PFSK-1 (cell line): ENCODE results near the gene PTPRO.

Source experiments
- FOXP2 ChIP-seq: optimal IDR thresholded peaks from 2 replicates; pipeline ENCODE3; 2011; ENCODE audit warnings: borderline replicate concordance, control low read depth, inconsistent platforms; ENCODE audit not compliant: insufficient read depth; ENCODE audit errors: extremely low read length, extremely low read depth
- POLR2AphosphoS5 ChIP-seq: IDR thresholded peaks from 2 replicates; pipeline ENCODE4 v1.6.1; 2012; ENCODE audit warnings: low read depth, mild to moderate bottlenecking, control low read depth, low read length, moderate library complexity
- SIN3A ChIP-seq: IDR thresholded peaks from 2 replicates; pipeline ENCODE4 v1.6.1; 2012; ENCODE audit warnings: mild to moderate bottlenecking, low read length, moderate library complexity, borderline replicate concordance; ENCODE audit not compliant: insufficient read depth
- TAF1 ChIP-seq: IDR thresholded peaks from 2 replicates; pipeline ENCODE4 v1.6.1; 2012; ENCODE audit warnings: low read length, control low read depth, borderline replicate concordance; ENCODE audit not compliant: insufficient read depth
- TF ChIP-seq, protein P1 (sequence below), 2 experiments: IDR thresholded peaks; 2 replicates each; pipeline versions ENCODE4 v1.6.1 to v1.8.0; 2011 to 2012; ENCODE audit warnings: low read depth in 2 of 2, low read length in 2 of 2, control low read depth in 1 of 2, inconsistent platforms in 1 of 2, mild to moderate bottlenecking in 1 of 2, moderate library complexity in 1 of 2; ENCODE audit not compliant: insufficient read depth in 1 of 2

PTPRO gene

DNA sequence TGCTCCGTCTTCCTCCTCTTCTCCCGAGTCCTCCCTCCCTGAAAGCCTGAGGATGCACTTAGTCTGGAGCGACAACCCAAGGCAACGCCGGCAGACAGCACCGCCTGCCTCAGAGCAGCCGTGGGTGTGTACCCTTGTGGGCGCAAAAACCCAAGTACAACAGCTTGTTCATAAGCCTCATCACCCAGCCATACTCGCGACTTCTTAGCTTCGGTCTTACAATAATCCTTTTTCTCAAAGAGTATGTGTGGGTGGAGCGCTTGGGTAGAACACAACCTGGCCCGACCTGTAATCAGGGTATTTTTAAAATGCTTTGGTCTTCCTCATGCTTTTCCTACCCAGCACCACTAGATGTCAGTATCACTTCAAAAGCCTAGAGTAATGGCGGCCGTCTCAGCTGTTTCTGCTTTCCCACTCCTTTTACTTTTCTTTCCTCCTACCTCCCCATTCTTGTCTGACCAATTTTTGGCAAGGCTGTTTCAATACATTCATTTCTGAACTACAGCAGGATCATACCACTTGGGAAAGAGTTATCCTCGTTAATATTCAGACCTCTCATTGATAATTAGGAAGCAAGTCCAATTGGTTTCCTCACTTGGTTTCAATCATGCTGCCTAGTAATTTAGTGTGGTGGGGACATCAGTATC, 268.0 kb downstream of the PTPRO start:
- no peak for TF ChIP-seq FOXP2
- no peak for TF ChIP-seq SIN3A
- TF ChIP-seq POLR2AphosphoS5 = no peak
- TF ChIP-seq, protein P1, sequence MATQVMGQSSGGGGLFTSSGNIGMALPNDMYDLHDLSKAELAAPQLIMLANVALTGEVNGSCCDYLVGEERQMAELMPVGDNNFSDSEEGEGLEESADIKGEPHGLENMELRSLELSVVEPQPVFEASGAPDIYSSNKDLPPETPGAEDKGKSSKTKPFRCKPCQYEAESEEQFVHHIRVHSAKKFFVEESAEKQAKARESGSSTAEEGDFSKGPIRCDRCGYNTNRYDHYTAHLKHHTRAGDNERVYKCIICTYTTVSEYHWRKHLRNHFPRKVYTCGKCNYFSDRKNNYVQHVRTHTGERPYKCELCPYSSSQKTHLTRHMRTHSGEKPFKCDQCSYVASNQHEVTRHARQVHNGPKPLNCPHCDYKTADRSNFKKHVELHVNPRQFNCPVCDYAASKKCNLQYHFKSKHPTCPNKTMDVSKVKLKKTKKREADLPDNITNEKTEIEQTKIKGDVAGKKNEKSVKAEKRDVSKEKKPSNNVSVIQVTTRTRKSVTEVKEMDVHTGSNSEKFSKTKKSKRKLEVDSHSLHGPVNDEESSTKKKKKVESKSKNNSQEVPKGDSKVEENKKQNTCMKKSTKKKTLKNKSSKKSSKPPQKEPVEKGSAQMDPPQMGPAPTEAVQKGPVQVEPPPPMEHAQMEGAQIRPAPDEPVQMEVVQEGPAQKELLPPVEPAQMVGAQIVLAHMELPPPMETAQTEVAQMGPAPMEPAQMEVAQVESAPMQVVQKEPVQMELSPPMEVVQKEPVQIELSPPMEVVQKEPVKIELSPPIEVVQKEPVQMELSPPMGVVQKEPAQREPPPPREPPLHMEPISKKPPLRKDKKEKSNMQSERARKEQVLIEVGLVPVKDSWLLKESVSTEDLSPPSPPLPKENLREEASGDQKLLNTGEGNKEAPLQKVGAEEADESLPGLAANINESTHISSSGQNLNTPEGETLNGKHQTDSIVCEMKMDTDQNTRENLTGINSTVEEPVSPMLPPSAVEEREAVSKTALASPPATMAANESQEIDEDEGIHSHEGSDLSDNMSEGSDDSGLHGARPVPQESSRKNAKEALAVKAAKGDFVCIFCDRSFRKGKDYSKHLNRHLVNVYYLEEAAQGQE (IDR thresholded peaks at IDR 0.05; ENCODE audit: insufficient read depth in 1 of 2, low read depth in 2 of 2, low read length in 2 of 2) = no peak
- no peak for TF ChIP-seq TAF1

DNA sequence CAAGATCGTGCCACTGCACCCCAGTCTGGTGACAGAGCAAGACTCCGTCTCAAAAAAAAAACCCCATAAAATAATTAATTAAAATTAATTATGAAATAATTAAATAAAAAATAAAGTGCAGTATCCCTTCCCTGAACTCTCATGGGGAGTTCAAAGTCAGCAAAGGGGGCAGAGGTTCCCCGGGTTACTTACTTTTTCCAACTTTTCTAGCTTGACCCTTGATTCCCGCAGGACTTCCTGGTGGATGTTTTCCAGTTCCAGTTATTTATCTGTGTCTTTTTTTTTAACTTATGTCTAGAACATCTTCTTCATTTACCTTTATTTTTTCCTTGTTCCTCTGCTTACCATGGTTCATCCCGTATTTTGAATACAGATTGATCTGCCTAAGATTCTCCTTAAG, 269.5 kb downstream of the PTPRO start:
- TF ChIP-seq POLR2AphosphoS5 (no peak), SIN3A (no peak), TAF1 (no peak), FOXP2 (no peak)
- TF ChIP-seq, protein P1 (IDR thresholded peaks at IDR 0.05; ENCODE audit: insufficient read depth in 1 of 2, low read depth in 2 of 2, low read length in 2 of 2) = no peak

DNA sequence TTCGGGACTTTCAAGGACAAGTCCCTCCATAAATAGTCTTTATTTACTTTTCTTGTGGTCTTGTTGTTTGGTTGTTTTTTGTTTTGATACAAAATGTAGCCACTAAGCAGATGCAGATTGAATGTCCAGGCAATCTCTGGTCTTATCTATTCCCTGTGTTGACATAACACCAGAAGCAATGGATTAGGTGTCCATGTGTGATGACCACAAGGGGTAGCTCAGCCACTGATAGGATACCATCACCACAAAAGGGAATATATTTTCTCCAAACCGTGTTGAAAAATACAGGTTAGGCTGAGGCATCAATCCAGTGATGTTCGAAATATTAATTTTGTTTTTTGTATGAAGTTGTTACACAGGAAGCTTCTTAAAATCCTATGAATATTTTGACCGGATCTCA, 270.6 kb downstream of the PTPRO start:
- TF ChIP-seq SIN3A (no peak), POLR2AphosphoS5 (no peak), FOXP2 (no peak), TAF1 (no peak)
- TF ChIP-seq, protein P1 (IDR thresholded peaks at IDR 0.05; ENCODE audit: insufficient read depth in 1 of 2, low read depth in 2 of 2, low read length in 2 of 2) = no peak

DNA sequence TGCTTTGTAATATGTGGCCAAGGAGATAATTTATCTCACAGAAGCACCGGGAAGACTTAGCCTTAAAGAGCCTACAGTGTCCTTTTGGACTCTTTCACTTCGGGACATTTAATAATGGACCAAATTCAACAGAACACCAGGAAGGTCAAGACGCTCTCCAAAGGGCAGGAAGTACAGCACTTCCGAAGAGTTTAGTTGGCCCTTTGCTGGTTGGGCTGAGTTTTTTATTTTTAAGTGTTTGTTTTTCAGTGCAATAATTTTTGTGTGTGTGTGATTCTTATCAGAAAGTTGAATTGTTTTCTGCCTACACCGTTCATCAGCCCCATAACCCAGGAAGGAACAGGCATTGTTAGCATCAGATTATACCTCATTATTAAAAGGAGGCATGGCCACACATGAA, 273.9 kb downstream of the PTPRO start:
- TF ChIP-seq SIN3A (no peak), TAF1 (no peak)

- TF ChIP-seq FOXP2 (no peak), POLR2AphosphoS5 (no peak), TAF1 (no peak), SIN3A (no peak)
- TF ChIP-seq, protein P1 (IDR thresholded peaks at IDR 0.05; ENCODE audit: insufficient read depth in 1 of 2, low read depth in 2 of 2, low read length in 2 of 2) = no peak
Observed at GRCh38 chr12:15597125-15597830, 275.0 kb downstream of the PTPRO start.
